GM10266 (cell line): Measurements from ENCODE around the gene CLEC19A.

Experiments used
- DNase-seq: peaks from one replicate; pipeline ENCODE4 v3.0.0; 2012; ENCODE audit errors: extremely low spot score
- CTCF ChIP-seq: IDR thresholded peaks from 2 replicates; pipeline ENCODE4 v1.5.1; 2012; ENCODE audit warnings: mild to moderate bottlenecking, low read depth; ENCODE audit not compliant: control insufficient read depth, insufficient read depth; ENCODE audit errors: missing control alignments

CLEC19A gene

GRCh38 chr16:19323596-19323995 lies 38.1 kb downstream of the CLEC19A start:
- no peak for TF ChIP-seq CTCF
- DNase-seq: no peak

DNA sequence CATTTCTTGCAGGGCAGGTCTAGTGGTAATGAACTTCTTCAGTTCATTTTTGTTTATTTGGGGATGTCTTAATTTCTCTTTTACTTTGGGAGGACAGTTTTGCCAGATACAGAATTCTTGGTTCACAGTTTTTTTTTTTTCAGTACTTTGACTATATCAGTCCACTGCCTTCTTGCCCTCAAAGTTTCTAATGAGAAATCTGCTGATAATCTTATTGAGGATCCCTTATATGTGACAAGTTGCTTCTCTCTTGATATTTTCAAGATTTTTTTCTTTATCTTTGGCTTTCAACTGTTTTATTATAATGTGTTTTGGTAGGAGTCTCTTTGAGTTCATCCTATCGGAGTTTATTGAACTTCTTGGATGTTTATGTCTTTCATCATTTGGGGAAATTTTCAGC lies 42.8 kb downstream of the CLEC19A start:
- TF ChIP-seq CTCF: no peak
- no peak for DNase-seq

DNA sequence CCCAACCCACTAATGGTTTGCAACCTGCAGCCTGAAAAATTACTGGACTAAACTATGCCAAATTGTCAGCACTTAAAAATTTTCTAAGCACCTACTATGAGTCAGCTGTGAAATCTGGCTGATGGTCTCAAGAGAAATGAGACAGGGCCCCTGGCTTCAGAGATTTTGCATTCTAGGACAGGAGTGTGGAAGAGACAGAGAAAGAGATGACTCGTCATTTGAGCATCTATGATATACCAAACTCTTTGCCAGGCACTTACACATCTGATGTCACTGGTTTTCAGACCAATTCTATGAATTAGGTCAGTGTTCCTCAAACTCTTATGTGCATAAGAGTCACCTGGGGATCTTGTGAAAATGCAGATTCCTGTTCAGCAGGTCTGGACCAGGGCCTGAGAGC lies 44.4 kb downstream of the CLEC19A start:
- TF ChIP-seq CTCF: no peak
- no peak for DNase-seq

GRCh38 chr16:19330841-19331397 lies 45.4 kb downstream of the CLEC19A start:
- TF ChIP-seq CTCF: no peak
- no peak for DNase-seq

DNA sequence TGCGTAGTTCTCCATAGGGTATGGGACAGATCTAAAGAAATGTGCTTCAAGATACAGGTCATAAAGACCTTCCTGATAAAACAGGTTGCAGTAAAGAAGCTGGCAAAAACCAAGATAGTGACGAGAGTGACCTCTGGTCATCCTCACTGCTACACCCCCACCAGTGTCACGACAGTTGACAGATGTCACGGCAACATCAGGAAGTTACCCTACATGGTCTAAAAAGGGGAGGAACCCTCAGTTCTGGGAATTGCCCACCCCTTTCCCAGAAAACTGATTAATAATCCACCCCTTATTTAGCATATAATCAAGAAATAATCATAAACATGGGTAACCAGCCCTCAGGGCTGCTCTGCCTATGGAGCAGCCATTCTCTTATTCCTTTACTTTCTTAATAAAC lies 46.3 kb downstream of the CLEC19A start:
- no peak for TF ChIP-seq CTCF
- DNase-seq: no peak

DNA sequence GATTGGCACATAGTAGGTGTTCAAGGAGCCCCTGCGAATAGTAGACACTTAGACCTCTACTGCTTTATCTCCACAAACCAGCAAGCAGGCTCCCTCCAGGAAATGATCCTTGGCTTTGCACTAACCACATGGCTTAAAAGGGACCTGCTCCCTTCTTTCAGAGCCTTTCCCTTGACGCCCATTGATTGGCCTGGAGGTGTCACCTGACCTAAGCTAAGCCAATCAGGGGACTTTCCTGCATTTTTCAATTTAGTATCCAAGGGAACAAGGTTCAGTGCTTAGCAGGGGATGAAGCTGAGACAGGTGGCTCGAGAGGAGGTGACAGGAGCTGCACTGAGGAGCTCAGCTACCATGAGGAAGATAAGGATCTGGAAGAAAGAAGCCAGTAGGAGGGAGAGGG lies 52.8 kb downstream of the CLEC19A start:
- peak; percentile 16 for DNase-seq
- TF ChIP-seq CTCF: no peak

DNA sequence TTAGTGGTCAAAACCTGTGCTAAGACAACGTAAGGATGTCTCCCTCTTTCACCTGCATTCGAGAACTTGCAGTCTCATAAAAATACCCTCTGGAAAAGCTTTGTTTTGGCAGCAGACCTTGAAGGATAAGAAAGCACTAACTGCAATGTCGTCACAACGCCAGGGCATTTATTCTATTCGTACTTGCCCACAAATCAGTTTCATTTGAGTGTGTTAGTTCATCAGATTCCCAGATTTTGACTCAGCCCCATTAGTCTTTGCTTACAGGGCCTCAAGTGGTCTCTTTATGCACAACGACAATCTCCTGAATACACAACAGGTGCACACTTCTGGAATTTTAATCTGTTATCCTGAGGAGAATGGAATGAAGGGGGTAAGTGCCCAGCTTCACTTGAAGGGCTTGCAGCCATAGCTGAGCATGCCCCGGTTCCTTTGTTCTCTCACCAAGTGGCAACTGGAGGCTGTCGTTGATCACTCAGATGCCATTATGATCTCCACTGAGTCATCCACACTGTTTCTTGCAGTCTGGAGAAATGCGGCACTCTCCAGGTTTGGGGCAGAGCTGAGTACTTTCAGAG lies 58.8 kb downstream of the CLEC19A start:
- DNase-seq: no peak

More for the DNA sequence above, 58.8 kb downstream of the CLEC19A start:
- TF ChIP-seq CTCF: no peak
